Upper lobe of left lung (tissue), 4 donors: ENCODE results near the gene PKHD1.

Experiments used
- CTCF ChIP-seq, 6 experiments: fragments of 450-650 bp in 4 of 6; fragments of 200-600 bp in 2 of 6; sonication (generic) in 2 of 6; IDR thresholded peaks; one replicate each; pipeline ENCODE4 v1.5.1; 2016 to 2019; ENCODE audit warnings: antibody characterized with exemption in 6 of 6
- EP300 ChIP-seq, 4 donors: sonication (generic); formaldehyde crosslinking; IDR thresholded peaks; one replicate each; pipeline ENCODE4 v1.5.1; 2017; ENCODE audit warnings: antibody characterized with exemption in 4 of 4, control low read depth in 2 of 4
- POLR2A ChIP-seq, 4 donors: fragments of 450-650 bp; IDR thresholded peaks; one replicate each; pipeline ENCODE4 v1.5.1; 2016 to 2017; ENCODE audit warnings: antibody characterized with exemption in 4 of 4, mild to moderate bottlenecking in 2 of 4
- POLR2AphosphoS5 ChIP-seq, 2 donors: sonication (generic); formaldehyde crosslinking; IDR thresholded peaks; one replicate each; pipeline ENCODE4 v1.5.1; 2017; ENCODE audit warnings: antibody characterized with exemption in 2 of 2

- no peak for TF ChIP-seq CTCF (IDR thresholded peaks at IDR 0.05)
- TF ChIP-seq POLR2AphosphoS5 (IDR thresholded peaks at IDR 0.05) = no peak
- no peak for TF ChIP-seq POLR2A (IDR thresholded peaks at IDR 0.05)
- TF ChIP-seq EP300 (IDR thresholded peaks at IDR 0.05) = no peak
These were observed 220.5 kb downstream of the PKHD1 start for GRCh38 chr6:51866867-51867266.
